K562 (cell line): ENCODE measurements around the gene SCRG1. TPM values are rescaled to one million over a fixed set of nuclear protein-coding genes. Genes with fewer than 3 reads are reported as not detected.

Experiments used
- ATAC-seq: fragments of 200-7000 bp; cut with Tn5 transposase; 3 replicates; pipeline ENCODE4 v1.9.1; 2020; ENCODE audit warnings: moderate library complexity
- BruUV-seq: library from RNA; stranded (reverse); fragments of 400-500 nt; replicated peaks from 2 replicates; lab custom pipeline; 2021; lab: Mats Ljungman, UMichigan
- CTCF ChIA-PET: fragments of 300-600 bp; formaldehyde crosslinking; extraction: SDS; loops from one replicate; lab custom pipeline; 2021; ENCODE audit warnings: low intra/inter-chr PET ratio; lab: Yijun Ruan, JAX
- POLR2A ChIA-PET: fragments of 300-600, 350-650 bp; sonication (Branson Sonifier 250); formaldehyde crosslinking; extraction: SDS; loops from one replicate; lab custom pipeline; 2021; ENCODE audit warnings: antibody characterized with exemption, inconsistent platforms; lab: Yijun Ruan, JAX
- DNase-seq, 4 experiments: peaks; one replicate each; pipeline versions ENCODE4 v3.0.0 to v3.0.0-alpha.2; 2011 to 2018; ENCODE audit warnings: low spot score in 3 of 4, mixed read lengths in 3 of 4; ENCODE audit errors: extremely low read depth in 1 of 4
- FAIRE-seq: peaks from 2 replicates; lab custom pipeline; 2011; peaks lifted over from hg19 to GRCh38; lab: Jason Lieb, UNC
- H2AFZ ChIP-seq: 2 replicates; pipeline ENCODE4 v1.6.0; 2011; ENCODE audit warnings: low read depth, low read length, control low read depth, inconsistent platforms
- H3K27ac ChIP-seq: fragments of 200-600 bp; 3 replicates; pipeline ENCODE4 v1.8.0; 2011; ENCODE audit warnings: low read depth, mild to moderate bottlenecking, control low read depth, inconsistent platforms, low read length, moderate library complexity, mixed read lengths; ENCODE audit errors: extremely low read depth
- H3K27me3 ChIP-seq, 2 experiments: fragments of 300-600 bp in 1 of 2; 2 replicates in 1 of 2; 3 replicates in 1 of 2; pipeline versions ENCODE4 v1.6.0 to v1.8.0; 2011; ENCODE audit warnings: inconsistent platforms in 2 of 2, low read length in 2 of 2, mild to moderate bottlenecking in 1 of 2, mixed read lengths in 1 of 2, moderate library complexity in 1 of 2; ENCODE audit not compliant: control insufficient read depth in 2 of 2, insufficient read depth in 2 of 2
- H3K36me3 ChIP-seq: fragments of 300-600 bp; 3 replicates; pipeline ENCODE4 v1.8.0; 2011; ENCODE audit warnings: mild to moderate bottlenecking, low read length, inconsistent platforms; ENCODE audit not compliant: control insufficient read depth, insufficient read depth
- H3K4me1 ChIP-seq, 2 experiments: fragments of 200-600 bp in 1 of 2; replicated peaks in 1 of 2; 2 replicates in 1 of 2; 3 replicates in 1 of 2; pipeline versions ENCODE4 v1.5.1 to v1.8.0; 2011; ENCODE audit warnings: inconsistent platforms in 2 of 2, low read length in 2 of 2, mild to moderate bottlenecking in 1 of 2, mixed read lengths in 1 of 2, moderate library complexity in 1 of 2; ENCODE audit not compliant: control insufficient read depth in 2 of 2, insufficient read depth in 2 of 2
- H3K4me2 ChIP-seq: 2 replicates; pipeline ENCODE4 v1.6.1; 2011; ENCODE audit warnings: low read length, control low read depth, inconsistent platforms, mixed read lengths; ENCODE audit not compliant: insufficient read depth
- H3K4me3 ChIP-seq: fragments of 200-600 bp; sonication (generic), shearing (Covaris generic); 2 replicates; pipeline ENCODE4 v1.5.1; 2016; ENCODE audit warnings: control low read depth, inconsistent platforms
- H3K79me2 ChIP-seq: fragments of 200-600 bp; 3 replicates; pipeline ENCODE4 v1.8.0; 2011; ENCODE audit warnings: low read length, inconsistent platforms; ENCODE audit not compliant: control insufficient read depth, insufficient read depth
- H3K9ac ChIP-seq, 2 experiments: 2 replicates each; pipeline versions ENCODE4 v1.6.0 to v1.6.1; 2011; ENCODE audit warnings: low read depth in 2 of 2, low read length in 2 of 2, control low read depth in 1 of 2, inconsistent platforms in 1 of 2, mild to moderate bottlenecking in 1 of 2, mixed read lengths in 1 of 2; ENCODE audit not compliant: insufficient read depth in 1 of 2
- H3K9me1 ChIP-seq: one replicate; pipeline ENCODE4 v1.6.0; 2011; ENCODE audit warnings: inconsistent platforms, mild to moderate bottlenecking, low read length, moderate library complexity; ENCODE audit not compliant: control insufficient read depth, insufficient read depth
- H3K9me3 ChIP-seq: replicated peaks from 2 replicates; pipeline ENCODE4 v1.5.1; 2011; ENCODE audit warnings: low read depth, low read length, inconsistent platforms; ENCODE audit not compliant: control insufficient read depth, insufficient read depth
- H4K20me1 ChIP-seq: replicated peaks from 2 replicates; pipeline ENCODE4 v1.6.1; 2011; ENCODE audit warnings: low read length, inconsistent platforms, mixed read lengths; ENCODE audit not compliant: control insufficient read depth, insufficient read depth
- HMBOX1 ChIP-seq: sonication (generic); IDR thresholded peaks from 2 replicates; pipeline ENCODE4 v1.6.1; 2016
- MIER1 ChIP-seq: fragments of 450-650 bp; IDR thresholded peaks from 2 replicates; pipeline ENCODE4 v1.6.1; 2016; ENCODE audit warnings: antibody characterized with exemption, mild to moderate bottlenecking, low read depth
- NR2C2 ChIP-seq, 2 experiments: fragments of 200-800 bp in 1 of 2; sonication (Bioruptor generic) in 1 of 2; sonication (generic) in 1 of 2; formaldehyde crosslinking in 1 of 2; IDR thresholded peaks; 2 replicates each; pipeline versions ENCODE4 v1.6.1 to v1.8.0; 2016 to 2022; ENCODE audit warnings: mild to moderate bottlenecking in 1 of 2, missing compliant biosample characterization in 1 of 2, missing genetic modification characterization in 1 of 2, missing genetic modification reagents in 1 of 2
- ZBTB34 ChIP-seq: fragments of 250-450 bp; sonication (Bioruptor Pico); IDR thresholded peaks from 2 replicates; pipeline ENCODE4 v1.8.0; 2021; ENCODE audit warnings: mild to moderate bottlenecking, moderate library complexity
- WGBS: fragments of 100-300 bp; shearing (Covaris generic); methylation state at CpG from one replicate; pipeline ENCODE4 v1.1.6; 2016; ENCODE audit warnings: low coverage, mixed read lengths; ENCODE audit not compliant: insufficient coverage; ENCODE audit errors: missing lambda C conversion rate; 5-methylcytosine and 5-hydroxymethylcytosine counted together
- in situ Hi-C: fragments of 300-500 bp; cut with MboI; formaldehyde crosslinking; loops from 4 replicates; pipeline ENCODE4 v1.15.0; 2018; ENCODE audit warnings: inconsistent platforms, mixed read lengths
- intact Hi-C: fragments of 100-400 bp; cut with micrococcal nuclease; formaldehyde crosslinking; loops from 2 replicates; pipeline ENCODE4 v1.14.2; 2022
- polyA plus RNA-seq, 8 experiments: library from polyadenylated mRNA; depleted of rRNA in 4 of 8; stranded (reverse) in 5 of 8; unstranded in 3 of 8; fragments of >200 nt; fragmentation: Nextera tagmentation in 2 of 8; fragmentation: Illumina TruSeq in 1 of 8; extraction: Ambion mirVana in 2 of 8; extraction: Trizol in 1 of 8; gene quantifications; 2 replicates each; pipeline versions ENCODE4 v1.2.1 to v1.2.3, GENCODE V29; 2011 to 2014; ENCODE audit warnings: inconsistent platforms in 1 of 8, missing spikeins in 1 of 8
- total RNA-seq, 7 experiments: library from RNA; depleted of rRNA in 6 of 7; stranded (reverse); fragments of >200 nt in 6 of 7; fragmentation: Illumina TruSeq in 2 of 7; extraction: Trizol in 2 of 7; gene quantifications; 2 replicates each; pipeline versions ENCODE4 v1.2.1 to v1.2.3, GENCODE V29; 2011 to 2021; ENCODE audit warnings: low replicate concordance in 1 of 7

Gene SCRG1
- total and polyA plus RNA-seq, 9 of the 15 experiments (the other 6 are each of a cell fraction or from before 2014, with no cell fraction given) = 0.01 TPM; not detected in 7

GRCh38 chr4:173343832-173344397, 55.0 kb downstream of the SCRG1 start:
- no peak overlapping the region for H3K4me2 ChIP-seq
- no peaks in the 10 kb centered on the region for H3K36me3 ChIP-seq
- TF ChIP-seq ZBTB34 (CRISPR knock-in tag) = no peak
- no peak for TF ChIP-seq MIER1
- no TSS peak for BruUV-seq
- FAIRE-seq = no peak
- POLR2A ChIA-PET = interaction anchor here (0.6 to 4.8 kb wide), 4 partner anchors 8 to 110 kb away, joined by 3 to 39 read pairs (median 6); partner anchors contain the start of gene HMGB2
- no peaks in the 10 kb centered on the region for H4K20me1 ChIP-seq
- intact Hi-C loops = no loop called here
- CTCF ChIA-PET = no interaction called here
- no peaks in the 10 kb centered on the region for H3K9me3 ChIP-seq
- ATAC-seq = no peak
- no peaks in the 10 kb centered on the region for H3K27me3 ChIP-seq
- no peaks in the 10 kb centered on the region for H3K79me2 ChIP-seq
- no peaks in the 10 kb centered on the region for H3K9me1 ChIP-seq
- H3K4me3 ChIP-seq = no peak overlapping the region
- WGBS = 33% methylated on average over 3 of the region's 3 CpGs
- in situ Hi-C loops = no loop called here
- no peak for DNase-seq
- no peak overlapping the region for H3K27ac ChIP-seq
- no peak overlapping the region for H2AFZ ChIP-seq
- H3K9ac ChIP-seq = no peak overlapping the region
- H3K4me1 ChIP-seq = no peaks in the 10 kb centered on the region

- Histone ChIP-seq H3K4me3 (no peak overlapping the region), H3K9me1 (no peaks in the 10 kb centered on the region), H3K27me3 (no peaks in the 10 kb centered on the region), H4K20me1 (no peaks in the 10 kb centered on the region; the same call in 1 of the 2 replicates), H3K4me1 (peaks cover 4 to 10% of the 10 kb centered on the region in 2 experiments; a peak in 3 of 5 replicates), H3K9ac (no peak overlapping the region), H2AFZ (no peak overlapping the region), H3K79me2 (peaks cover 28% of the 10 kb centered on the region), H3K27ac (no peak overlapping the region), H3K4me2 (no peak overlapping the region), H3K9me3 (no peaks in the 10 kb centered on the region), H3K36me3 (peaks cover 12% of the 10 kb centered on the region)
- DNase-seq (no peak), FAIRE-seq (no peak), ATAC-seq (no peak)
- intact Hi-C loops (loop anchor here (10.0 kb wide), 1 partner anchor 947 kb away; the partner anchor contains the start of genes CEP44 and FBXO8), in situ Hi-C loops (no loop called here)
- ChIA-PET CTCF (no interaction called here), POLR2A (interaction anchor here (4.5 kb wide), 1 partner anchor 8 kb away, joined by 39 read pairs; no protein-coding TSS in a partner anchor)
- TF ChIP-seq NR2C2 (CRISPR knock-in tag; IDR thresholded peaks at IDR 0.05) (no peak), NR2C2 (tag; IDR thresholded peaks at IDR 0.05) (no peak), HMBOX1 (peak; percentile 70)
- no TSS peak for BruUV-seq
- WGBS = 88% methylated on average over 2 of the region's 2 CpGs
Observed at GRCh38 chr4:173337463-173337862, 61.5 kb downstream of the SCRG1 start.
